ENCODE measurements around the gene PRUNE2.
"Not testable (repeated sequence)": the region's sequence is repeated elsewhere in the genome, so short reads cannot be mapped to it uniquely, and the experiment has no call there.

Gene PRUNE2

DNA sequence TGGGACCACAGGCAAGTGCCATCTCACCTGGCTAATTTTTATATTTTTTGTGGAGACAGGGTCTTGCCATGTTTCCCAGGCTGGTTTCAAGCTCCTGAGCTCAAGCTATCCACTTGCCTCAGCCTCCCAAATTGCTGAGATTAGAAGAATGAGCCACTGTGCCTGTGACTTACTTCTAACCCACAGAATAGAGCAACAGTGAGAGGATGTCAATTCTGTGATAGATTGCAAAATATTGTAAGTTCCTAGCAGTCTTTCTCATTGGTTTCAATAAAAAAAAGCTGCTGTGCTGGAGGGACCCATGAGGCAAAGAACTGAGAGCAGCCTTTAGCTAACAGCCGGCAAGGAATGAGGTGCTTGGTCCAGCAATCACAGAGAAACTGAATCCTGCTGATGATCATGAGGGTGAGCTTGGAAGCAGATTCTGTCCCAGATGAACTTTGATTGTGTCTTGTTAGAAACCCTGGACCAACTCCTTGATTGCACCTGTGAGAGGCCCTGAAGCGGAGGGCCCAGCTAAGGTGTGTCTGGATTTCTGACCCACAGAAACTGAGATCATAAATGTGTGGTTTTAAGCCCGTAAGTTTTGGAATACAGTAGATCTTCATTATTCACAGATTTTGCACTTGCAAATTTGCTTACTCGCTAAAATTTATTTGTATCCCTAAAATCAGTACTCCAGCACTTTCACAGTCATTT, 297.2 kb downstream of the PRUNE2 start:
- DNase-seq (ENCODE audit: insufficient read length, low spot score) (no peak), FAIRE-seq (no peak)

DNA sequence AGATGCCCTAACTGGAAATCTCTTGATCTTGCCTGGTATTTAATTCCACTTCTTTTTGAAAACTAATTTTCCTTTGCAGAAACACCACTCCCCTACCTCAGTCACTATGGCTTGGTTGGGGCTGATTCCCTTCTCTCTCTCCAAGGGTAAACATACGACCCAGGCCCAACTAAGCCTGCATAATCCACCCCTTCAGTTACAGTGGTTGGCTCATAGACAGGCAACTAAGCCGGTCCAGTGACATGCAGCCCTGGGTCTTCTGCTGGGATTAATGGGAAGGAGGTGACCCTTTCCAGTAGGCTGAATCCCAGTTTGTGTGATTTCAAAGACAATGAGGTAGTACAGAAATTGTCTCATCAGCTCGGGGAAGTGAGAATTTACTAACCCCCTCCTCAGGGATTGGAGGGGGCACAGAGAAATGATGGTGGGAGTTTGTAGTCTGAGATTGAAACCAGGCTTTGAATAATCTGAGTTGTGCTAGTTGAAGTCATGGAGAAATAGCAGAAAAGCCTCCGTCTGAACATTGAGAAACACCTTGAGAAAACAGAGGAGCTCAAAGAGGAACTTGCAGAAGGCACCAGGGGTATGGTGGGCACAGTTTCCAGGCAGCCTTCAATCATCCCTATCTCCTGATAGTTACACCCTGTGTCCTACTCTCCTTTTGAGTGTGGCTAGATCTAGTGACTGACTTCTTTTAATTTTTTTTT, 298.0 kb downstream of the PRUNE2 start:
- no peak for FAIRE-seq
- no peak for DNase-seq (ENCODE audit: insufficient read length, low spot score)

DNA sequence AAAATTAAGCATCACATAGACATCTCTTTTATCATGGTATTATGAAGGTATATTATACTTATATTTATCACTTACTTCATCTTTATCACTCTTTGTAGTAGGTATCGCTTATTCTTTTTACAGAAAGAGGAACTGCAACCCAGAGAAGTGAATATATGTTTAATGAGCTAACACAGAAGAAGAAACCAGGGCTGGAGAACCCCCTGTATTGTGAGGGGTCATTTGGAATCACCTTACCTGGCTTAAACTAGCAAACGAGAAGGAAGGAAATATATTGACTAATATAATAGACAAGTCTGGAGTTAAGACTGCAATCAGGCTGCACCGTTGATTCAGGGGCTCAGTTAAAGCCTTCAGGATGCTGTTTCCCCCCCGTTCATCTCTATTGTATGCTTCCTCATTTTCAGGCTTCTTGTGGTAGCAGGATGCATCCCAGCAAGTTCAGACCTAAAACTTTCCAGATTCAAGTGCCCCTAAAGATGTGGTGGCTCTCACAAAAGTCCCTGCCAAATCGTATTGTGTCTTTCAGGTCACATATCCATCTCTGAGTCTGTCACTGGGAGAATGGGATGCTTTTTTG, 300.5 kb downstream of the PRUNE2 start:
- FAIRE-seq (no peak), DNase-seq (ENCODE audit: insufficient read length, low spot score) (no peak)

DNA sequence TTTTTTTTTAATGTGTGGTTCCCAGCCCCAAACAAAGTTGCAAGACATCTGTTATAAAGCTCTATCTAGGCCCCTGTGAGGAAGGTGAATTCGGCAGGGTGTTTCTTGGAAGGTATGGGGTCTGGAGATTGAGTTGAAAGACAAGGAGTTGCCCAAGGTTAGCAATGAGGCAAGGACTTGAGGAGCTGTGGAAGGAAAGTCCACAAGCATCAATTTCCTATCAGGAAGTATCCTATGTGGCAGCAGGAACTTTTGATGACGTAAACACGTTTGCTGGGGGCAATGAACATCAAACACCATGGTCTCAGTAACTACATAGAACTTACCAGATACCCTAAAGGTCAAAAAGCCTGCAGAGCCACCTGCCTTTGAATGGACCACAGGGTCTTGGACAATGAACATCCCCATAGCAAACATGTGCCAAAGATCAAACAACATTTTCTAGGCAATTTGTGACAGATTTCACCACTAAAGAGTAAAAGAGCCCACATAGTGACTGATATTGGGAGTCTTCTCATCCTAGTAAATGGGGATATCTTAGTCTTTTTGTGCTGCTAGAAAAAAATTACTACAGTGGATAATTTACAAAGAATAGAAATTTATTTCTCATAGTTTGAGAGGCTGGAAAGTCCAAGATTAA, 301.9 kb downstream of the PRUNE2 start:
- FAIRE-seq (no peak), DNase-seq (ENCODE audit: insufficient read length, low spot score) (no peak)

DNA sequence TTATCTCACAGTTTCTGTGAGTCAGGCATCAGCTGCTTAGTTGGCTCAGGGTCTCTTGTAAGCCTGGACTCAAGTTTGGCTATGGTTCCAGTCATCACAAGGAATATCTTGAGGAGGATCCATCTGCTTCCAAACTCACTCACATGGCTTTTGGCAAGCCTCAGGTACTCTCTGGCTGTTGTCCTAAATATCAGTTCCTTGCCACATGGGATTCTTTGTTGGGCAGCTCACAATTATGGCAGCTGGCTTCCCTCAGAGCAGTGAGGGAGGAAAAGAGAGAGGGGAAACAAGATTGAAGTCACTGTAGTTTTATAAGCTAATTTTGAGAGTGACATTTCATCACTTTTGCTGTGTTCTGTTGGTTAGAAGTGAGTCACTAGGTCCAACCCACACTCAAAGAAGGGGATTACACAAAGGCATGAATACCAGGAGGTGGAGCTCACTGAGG, 302.4 kb downstream of the PRUNE2 start:
- no peak for DNase-seq (ENCODE audit: insufficient read length, low spot score)
- no peak for FAIRE-seq

- no peak for DNase-seq (ENCODE audit: insufficient read length, low spot score)
- no peak for FAIRE-seq
Measured at GRCh38 chr9:76602199-76602598, 303.7 kb downstream of the PRUNE2 start.

- FAIRE-seq (no peak), DNase-seq (ENCODE audit: insufficient read length, low spot score) (no peak)
Measured at GRCh38 chr9:76600007-76600615, 305.8 kb downstream of the PRUNE2 start.

GRCh38 chr9:76598981-76599380, 306.9 kb downstream of the PRUNE2 start:
- no peak for DNase-seq (ENCODE audit: insufficient read length, low spot score)
- no peak for FAIRE-seq

GRCh38 chr9:76595645-76596044, 310.3 kb downstream of the PRUNE2 start:
- no peak for FAIRE-seq
- no peak for DNase-seq (ENCODE audit: insufficient read length, low spot score)

- no peak for DNase-seq (ENCODE audit: insufficient read length, low spot score)
- FAIRE-seq = no peak
Measured at GRCh38 chr9:76594764-76595424, 311.0 kb downstream of the PRUNE2 start.

- not testable (repeated sequence) for FAIRE-seq; DNase-seq (ENCODE audit: insufficient read length, low spot score)
Measured at GRCh38 chr9:76593961-76594735, 311.8 kb downstream of the PRUNE2 start.

GRCh38 chr9:76592974-76593347, 313.0 kb downstream of the PRUNE2 start:
- no peak for FAIRE-seq
- no peak for DNase-seq (ENCODE audit: insufficient read length, low spot score)

DNA sequence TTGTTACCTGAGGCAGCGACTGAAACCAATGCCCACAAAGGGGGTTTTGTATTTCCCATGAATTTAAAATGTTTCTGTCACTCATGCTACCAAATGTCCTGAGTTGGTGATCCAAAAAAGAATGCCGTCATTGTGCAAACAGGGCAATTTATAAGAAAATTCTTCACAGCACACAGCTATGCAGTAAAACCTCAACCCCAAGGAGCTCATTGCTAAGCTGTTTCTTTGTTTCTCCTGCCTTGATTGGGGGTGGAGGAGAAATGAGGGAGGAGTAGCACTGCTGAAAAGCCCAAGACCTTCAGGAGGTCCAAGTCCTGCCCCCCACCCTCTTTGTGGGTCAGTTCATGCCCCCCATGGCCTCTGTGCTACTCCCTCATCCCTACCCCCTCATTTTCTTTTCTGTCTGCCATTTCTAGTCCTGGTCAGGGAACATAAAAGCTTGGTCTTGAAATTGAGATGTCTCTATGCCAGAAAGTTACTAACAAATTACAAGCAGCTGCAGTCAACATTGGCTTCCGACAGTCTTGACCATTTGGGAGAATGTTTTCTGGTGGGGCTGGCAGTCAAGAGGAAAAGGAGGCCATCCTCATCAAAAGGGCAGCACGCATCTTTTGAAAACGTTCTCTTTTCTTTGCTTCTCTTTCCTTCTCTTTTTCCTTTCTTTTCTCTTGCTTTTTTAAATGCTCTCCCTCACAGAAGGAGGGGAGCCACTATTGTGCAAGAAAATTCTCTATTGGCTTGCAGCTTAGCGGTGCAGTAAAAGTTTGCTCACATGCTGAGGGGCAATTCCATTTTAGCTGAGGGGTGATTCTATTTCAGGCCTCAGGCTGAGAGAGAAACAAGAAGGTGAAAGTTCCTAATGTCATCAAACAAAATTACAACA, 313.6 kb downstream of the PRUNE2 start:
- DNase-seq (ENCODE audit: insufficient read length, low spot score) = no peak
- FAIRE-seq = no peak

DNA sequence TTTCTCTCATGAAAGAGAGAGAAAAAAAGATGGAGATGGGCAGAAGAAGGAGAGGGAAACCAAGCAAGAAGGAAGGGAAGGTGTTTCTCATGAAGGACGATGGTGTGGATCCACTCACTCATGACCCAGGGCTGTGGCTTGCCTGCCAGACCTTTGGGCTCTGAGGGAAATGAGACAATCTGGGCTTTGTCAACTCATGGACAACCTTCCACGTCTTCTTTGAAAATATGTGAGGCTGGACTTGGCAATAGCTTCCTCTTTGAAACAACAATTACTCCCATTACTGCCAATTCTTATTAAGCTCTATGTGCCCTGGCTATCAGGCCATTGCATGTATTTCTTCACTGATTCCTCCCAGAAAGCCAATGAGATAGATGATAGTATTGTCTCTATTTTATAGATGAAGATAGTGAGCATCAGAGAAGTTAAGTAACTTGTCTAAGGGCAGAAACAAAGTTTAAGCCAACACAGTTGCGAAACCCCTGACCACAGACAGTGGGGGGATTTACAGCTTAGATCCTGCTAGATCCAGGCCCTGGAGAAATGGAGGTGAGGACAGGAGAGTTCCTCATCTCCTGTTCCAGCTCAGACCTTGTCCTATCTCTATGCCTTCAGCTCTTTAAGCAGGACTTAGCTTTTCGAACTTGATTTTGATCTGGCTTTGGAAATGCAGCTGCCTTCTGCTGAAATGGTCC, 314.5 kb downstream of the PRUNE2 start:
- DNase-seq (ENCODE audit: insufficient read length, low spot score) (no peak), FAIRE-seq (no peak)

- DNase-seq (ENCODE audit: insufficient read length, low spot score) (no peak), FAIRE-seq (no peak)
Measured at GRCh38 chr9:76588316-76588715, 317.6 kb downstream of the PRUNE2 start.

DNA sequence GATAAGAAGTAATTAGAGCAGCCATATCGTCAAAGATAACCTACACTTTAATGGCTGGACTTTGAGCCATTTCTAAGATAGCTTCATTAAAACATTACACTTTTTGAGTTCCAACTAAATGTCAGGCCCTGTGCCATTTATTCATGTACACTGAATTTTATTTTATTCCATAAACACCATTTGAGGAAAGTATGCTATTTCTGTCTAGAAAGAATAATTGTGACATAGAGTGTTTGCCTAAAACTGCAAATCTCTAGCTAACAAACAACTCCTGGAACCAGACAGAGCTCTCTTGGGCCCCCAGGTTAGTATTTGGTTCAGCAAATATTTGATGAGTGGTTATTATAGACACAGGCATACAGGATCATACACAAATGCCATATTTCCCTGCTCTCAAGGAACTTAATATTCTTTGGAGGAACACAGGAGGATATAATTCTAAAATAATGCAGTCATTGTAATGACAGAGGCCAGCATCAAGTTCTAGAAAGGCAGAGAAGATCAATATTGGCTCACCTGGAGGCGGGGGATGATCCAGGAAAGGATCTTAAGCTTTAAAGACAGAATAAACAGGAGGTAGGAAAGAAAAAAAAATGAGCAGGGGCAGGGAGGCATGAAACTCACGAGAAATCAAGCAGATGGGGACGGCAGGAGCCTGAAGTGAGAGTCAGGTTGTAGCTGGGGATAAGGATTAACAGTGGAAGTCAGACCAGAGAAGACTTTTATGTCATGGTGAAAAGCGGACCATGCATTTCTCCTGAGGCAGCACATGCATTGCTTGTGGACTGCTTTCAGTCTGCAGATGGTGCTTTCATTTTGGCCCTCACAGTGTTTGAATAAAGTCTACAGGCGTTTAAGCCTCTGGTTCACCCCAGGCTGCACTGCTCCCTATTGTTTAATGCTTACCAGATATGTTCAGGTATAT, 319.3 kb downstream of the PRUNE2 start:
- DNase-seq (ENCODE audit: insufficient read length, low spot score) (no peak), FAIRE-seq (no peak)
